Lower leg skin (tissue), 3 donors: ENCODE measurements around the gene SLC4A4.

Experiments used
- POLR2A ChIP-seq, 2 donors: fragments of 450-650 bp; IDR thresholded peaks; one replicate each; pipeline ENCODE4 v1.6.1; 2016 to 2017; ENCODE audit warnings: antibody characterized with exemption in 2 of 2, mild to moderate bottlenecking in 1 of 2, moderate library complexity in 1 of 2
- TF ChIP-seq, protein P1 (sequence below), 3 donors: fragments of 450-650 bp; IDR thresholded peaks; one replicate each; pipeline ENCODE4 v1.5.1; 2016; ENCODE audit warnings: antibody characterized with exemption in 3 of 3, mild to moderate bottlenecking in 3 of 3, moderate library complexity in 2 of 3

DNA sequence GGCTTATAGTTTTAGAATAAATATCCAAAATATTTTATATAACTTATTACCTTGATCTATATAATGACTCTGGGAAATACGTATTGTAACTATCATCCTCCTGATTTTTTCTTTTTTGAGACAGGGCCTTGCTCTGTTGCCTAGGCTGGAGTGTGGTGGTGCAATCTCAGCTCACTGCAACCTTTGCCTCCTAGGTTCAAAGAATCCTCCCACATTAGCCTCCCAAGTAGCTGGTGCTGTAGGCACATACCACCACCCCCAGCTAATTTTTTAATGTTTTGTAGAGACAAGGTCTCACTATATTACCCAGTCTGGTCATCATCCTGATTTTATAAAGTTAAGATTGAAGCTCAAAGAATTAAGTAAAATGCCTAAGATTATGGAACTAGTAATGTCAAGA lies 193.6 kb downstream of the SLC4A4 start:
- TF ChIP-seq, protein P1, sequence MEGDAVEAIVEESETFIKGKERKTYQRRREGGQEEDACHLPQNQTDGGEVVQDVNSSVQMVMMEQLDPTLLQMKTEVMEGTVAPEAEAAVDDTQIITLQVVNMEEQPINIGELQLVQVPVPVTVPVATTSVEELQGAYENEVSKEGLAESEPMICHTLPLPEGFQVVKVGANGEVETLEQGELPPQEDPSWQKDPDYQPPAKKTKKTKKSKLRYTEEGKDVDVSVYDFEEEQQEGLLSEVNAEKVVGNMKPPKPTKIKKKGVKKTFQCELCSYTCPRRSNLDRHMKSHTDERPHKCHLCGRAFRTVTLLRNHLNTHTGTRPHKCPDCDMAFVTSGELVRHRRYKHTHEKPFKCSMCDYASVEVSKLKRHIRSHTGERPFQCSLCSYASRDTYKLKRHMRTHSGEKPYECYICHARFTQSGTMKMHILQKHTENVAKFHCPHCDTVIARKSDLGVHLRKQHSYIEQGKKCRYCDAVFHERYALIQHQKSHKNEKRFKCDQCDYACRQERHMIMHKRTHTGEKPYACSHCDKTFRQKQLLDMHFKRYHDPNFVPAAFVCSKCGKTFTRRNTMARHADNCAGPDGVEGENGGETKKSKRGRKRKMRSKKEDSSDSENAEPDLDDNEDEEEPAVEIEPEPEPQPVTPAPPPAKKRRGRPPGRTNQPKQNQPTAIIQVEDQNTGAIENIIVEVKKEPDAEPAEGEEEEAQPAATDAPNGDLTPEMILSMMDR (IDR thresholded peaks at IDR 0.05) = no peak
- no peak for TF ChIP-seq POLR2A (IDR thresholded peaks at IDR 0.05)
